Prostate gland (tissue), 2 donors: ENCODE data around the gene ZP2. TPM values are rescaled to one million over a fixed set of nuclear protein-coding genes. Genes with fewer than 3 reads are reported as not detected.
"Not testable (repeated sequence)": the region's sequence is repeated elsewhere in the genome, so short reads cannot be mapped to it uniquely, and the experiment has no call there.

ENCODE experiments used
- DNase-seq: peaks from one replicate; pipeline ENCODE4 v3.0.0-alpha.2; 2019; ENCODE audit warnings: low spot score
- H3K27ac ChIP-seq, 2 donors: fragments of 200-600 bp; sonication (generic); 2 replicates each; pipeline ENCODE4 v1.5.1; 2017 to 2019
- H3K27me3 ChIP-seq: fragments of 200-600 bp; sonication (generic); replicated peaks from 2 replicates; pipeline ENCODE4 v1.5.1; 2019; ENCODE audit not compliant: insufficient read depth
- H3K36me3 ChIP-seq, 2 donors: fragments of 200-600 bp; sonication (generic); 1 replicate in 1 of 2; 2 replicates in 1 of 2; pipeline versions ENCODE4 v1.5.1 to v1.8.1; 2017 to 2019
- H3K4me1 ChIP-seq: fragments of 200-600 bp; sonication (generic); replicated peaks from 2 replicates; pipeline ENCODE4 v1.5.1; 2019
- H3K4me3 ChIP-seq, 2 donors: fragments of 200-600 bp; sonication (generic); 2 replicates each; pipeline ENCODE4 v1.5.1; 2017 to 2019
- H3K9me3 ChIP-seq: fragments of 200-600 bp; sonication (generic); 2 replicates; pipeline ENCODE4 v1.5.1; 2017
- POLR2A ChIP-seq: fragments of 450-650 bp; IDR thresholded peaks from one replicate; pipeline ENCODE4 v1.6.1; 2016; ENCODE audit warnings: antibody characterized with exemption, mild to moderate bottlenecking
- POLR2AphosphoS5 ChIP-seq: sonication (generic); formaldehyde crosslinking; IDR thresholded peaks from one replicate; pipeline ENCODE4 v1.6.1; 2017; ENCODE audit warnings: antibody characterized with exemption
- WGBS: methylation state at CpG from one replicate; pipeline ENCODE4 v1.1.5; 2018; 5-methylcytosine and 5-hydroxymethylcytosine counted together
- intact Hi-C: fragments of 100-400 bp; cut with DNase I; formaldehyde crosslinking; loops from one replicate; pipeline ENCODE4 v1.14.2; 2022
- total RNA-seq, 2 donors: library from RNA; depleted of rRNA; stranded (reverse); fragments of >200 nt; gene quantifications; one replicate each; pipeline ENCODE4 v1.1.0, GENCODE V29; 2016
- TF ChIP-seq, protein P1 (sequence below), 4 experiments: fragments of 200-600 bp in 2 of 4; fragments of 450-650 bp in 2 of 4; sonication (generic) in 2 of 4; IDR thresholded peaks; 1 replicate in 3 of 4; 2 replicates in 1 of 4; pipeline ENCODE4 v1.5.1; 2016 to 2019; ENCODE audit warnings: antibody characterized with exemption in 4 of 4, mild to moderate bottlenecking in 2 of 4, moderate library complexity in 2 of 4

The ZP2 gene
- total RNA-seq, 2 donors from 2014 or later: not detected

DNA sequence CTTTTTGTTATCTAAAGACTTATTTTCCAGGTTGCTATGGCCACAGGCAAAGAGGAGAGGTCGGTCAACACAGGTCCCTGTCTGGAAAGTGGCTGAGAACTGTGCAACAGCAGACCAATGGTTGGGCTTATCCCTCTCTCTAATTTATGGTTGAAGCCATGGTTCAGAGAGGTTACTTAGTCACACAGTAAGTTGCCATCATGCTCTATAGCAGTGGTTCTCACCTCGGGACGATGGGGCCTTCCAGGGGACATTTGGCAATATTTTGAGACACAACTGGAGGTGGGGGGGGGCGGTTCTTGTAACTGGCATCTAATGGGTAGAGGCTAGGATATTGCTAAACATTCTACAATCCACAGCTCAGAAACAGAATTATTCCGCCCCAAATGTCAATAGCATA lies 53.7 kb downstream of the ZP2 start:
- intact Hi-C loops: loop anchor here (2.0 to 10.0 kb wide), 3 partner anchors 143 to 407 kb away; no protein-coding TSS in a partner anchor
- 66% methylated on average over 5 of the region's 5 CpGs for WGBS

DNA sequence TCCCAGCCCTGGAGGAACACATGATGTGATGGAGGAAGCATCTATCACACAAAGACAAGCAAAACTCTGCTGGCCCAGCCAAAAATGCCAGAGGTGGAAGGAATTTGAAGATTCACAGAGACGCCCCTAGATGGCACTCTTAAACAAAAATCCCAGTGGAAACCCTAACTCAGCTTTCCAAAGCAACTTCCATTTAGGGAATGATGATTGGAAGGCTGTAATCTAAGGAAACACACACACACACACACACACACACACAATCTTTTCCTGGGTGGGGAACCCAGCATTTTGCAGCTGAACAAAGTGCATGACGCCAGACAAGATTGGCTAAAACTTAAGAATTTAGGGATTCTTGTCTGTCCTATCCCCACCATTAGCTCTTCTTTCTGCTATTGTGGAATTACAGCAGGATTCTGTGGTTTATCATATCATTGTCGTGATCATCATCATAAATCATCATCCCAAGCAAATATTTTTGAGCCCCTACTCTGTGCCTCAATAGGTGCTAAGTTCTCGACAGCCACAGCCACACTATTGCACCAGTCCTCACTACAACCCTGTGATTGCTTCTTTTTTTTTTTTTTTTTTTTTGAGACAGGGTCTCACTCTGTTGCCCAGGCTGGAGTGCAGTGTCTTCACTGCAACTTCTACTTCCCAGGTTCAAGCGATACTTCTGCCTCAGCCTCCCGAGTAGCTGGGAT lies 54.5 kb downstream of the ZP2 start:
- peak; percentile 35 for DNase-seq
- peaks cover 5% of the 10 kb centered on the region for H3K4me1 ChIP-seq
- no peaks in the 10 kb centered on the region for H3K9me3 ChIP-seq
- no peaks in the 10 kb centered on the region for H3K27me3 ChIP-seq
- WGBS: 51% methylated on average over 6 of the region's 6 CpGs
- H3K27ac ChIP-seq: no peak overlapping the region
- no peak for TF ChIP-seq POLR2A
- TF ChIP-seq, protein P1, sequence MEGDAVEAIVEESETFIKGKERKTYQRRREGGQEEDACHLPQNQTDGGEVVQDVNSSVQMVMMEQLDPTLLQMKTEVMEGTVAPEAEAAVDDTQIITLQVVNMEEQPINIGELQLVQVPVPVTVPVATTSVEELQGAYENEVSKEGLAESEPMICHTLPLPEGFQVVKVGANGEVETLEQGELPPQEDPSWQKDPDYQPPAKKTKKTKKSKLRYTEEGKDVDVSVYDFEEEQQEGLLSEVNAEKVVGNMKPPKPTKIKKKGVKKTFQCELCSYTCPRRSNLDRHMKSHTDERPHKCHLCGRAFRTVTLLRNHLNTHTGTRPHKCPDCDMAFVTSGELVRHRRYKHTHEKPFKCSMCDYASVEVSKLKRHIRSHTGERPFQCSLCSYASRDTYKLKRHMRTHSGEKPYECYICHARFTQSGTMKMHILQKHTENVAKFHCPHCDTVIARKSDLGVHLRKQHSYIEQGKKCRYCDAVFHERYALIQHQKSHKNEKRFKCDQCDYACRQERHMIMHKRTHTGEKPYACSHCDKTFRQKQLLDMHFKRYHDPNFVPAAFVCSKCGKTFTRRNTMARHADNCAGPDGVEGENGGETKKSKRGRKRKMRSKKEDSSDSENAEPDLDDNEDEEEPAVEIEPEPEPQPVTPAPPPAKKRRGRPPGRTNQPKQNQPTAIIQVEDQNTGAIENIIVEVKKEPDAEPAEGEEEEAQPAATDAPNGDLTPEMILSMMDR (IDR thresholded peaks at IDR 0.05): peak in 3 of 4 experiments; percentile 40 to 69 (median 56)
- peak; percentile 50 for TF ChIP-seq POLR2AphosphoS5
- H3K36me3 ChIP-seq: no peaks in the 10 kb centered on the region
- H3K4me3 ChIP-seq: no peak overlapping the region
- intact Hi-C loops: loop anchor here (5.0 to 10.0 kb wide), 2 partner anchors 305 to 408 kb away; no protein-coding TSS in a partner anchor

More for the DNA sequence above, 53.7 kb downstream of the ZP2 start:
- Histone ChIP-seq H3K27ac (peak overlapping the region; percentile 84 to 88), H3K27me3 (no peaks in the 10 kb centered on the region), H3K4me3 (no peak overlapping the region), H3K36me3 (no peaks in the 10 kb centered on the region), H3K4me1 (peaks cover 5% of the 10 kb centered on the region), H3K9me3 (no peaks in the 10 kb centered on the region)
- TF ChIP-seq, protein P1 (IDR thresholded peaks at IDR 0.05): no peak
- TF ChIP-seq POLR2A (no peak), POLR2AphosphoS5 (no peak)
- DNase-seq: no peak

DNA sequence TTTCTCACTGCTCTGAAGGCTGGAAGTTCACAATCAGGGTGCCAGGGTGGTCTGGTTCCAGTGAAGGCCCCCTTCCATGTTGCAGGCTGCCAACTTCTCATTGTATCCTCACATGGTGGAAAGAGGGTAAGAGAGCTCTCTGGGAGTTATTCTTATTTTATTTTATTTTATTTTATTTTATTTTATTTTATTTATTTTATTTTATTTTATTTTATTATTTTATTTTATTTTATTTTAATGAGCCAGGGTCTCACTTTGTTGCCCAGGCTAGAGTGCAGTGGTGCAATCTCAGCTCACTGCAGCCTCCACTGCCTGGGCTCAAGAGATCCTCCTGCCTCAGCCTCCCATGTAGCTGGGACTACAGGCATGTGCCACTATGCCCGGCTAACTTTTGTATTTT lies 55.4 kb downstream of the ZP2 start:
- H3K36me3 ChIP-seq, H3K27me3 ChIP-seq, H3K4me3 ChIP-seq, H3K9me3 ChIP-seq, H3K27ac ChIP-seq, DNase-seq, H3K4me1 ChIP-seq: not testable (repeated sequence)
- intact Hi-C loops: loop anchor here (5.0 to 10.0 kb wide), 2 partner anchors 304 to 409 kb away; no protein-coding TSS in a partner anchor
- 100% methylated on average over 1 of the region's 1 CpG for WGBS

DNA sequence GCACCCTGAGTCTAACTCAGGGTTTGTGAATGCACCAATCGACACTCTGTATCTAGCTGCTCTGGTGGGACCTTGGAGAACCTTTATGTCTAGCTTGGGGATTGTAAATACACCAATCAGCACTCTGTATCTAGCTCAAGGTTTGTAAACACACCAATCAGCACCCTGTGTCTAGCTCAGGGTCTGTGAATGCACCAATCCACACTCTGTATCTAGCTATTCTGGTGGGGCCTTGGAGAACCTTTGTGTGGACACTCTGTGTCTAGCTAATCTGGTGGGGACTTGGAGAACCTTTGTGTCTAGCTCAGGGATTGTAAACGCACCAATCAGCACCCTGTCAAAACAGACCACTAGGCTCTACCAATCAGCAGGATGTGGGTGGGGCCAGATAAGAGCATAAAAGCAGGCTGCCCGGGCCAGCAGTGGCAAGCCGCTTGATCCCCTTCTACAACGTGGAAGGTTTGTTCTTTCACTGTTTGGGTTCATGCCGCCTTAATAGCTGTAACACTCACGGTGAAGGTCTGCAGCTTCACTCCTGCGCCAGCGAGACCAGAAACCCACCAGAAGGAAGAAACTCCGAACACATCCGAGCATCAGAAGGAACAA lies 58.1 kb downstream of the ZP2 start:
- WGBS: 89% methylated on average over 11 of the region's 11 CpGs
- H3K36me3 ChIP-seq, DNase-seq, H3K27me3 ChIP-seq, H3K9me3 ChIP-seq, H3K27ac ChIP-seq, H3K4me1 ChIP-seq, H3K4me3 ChIP-seq: not testable (repeated sequence)
- intact Hi-C loops: loop anchor here (10.0 kb wide), 1 partner anchor 412 kb away; no protein-coding TSS in a partner anchor

DNA sequence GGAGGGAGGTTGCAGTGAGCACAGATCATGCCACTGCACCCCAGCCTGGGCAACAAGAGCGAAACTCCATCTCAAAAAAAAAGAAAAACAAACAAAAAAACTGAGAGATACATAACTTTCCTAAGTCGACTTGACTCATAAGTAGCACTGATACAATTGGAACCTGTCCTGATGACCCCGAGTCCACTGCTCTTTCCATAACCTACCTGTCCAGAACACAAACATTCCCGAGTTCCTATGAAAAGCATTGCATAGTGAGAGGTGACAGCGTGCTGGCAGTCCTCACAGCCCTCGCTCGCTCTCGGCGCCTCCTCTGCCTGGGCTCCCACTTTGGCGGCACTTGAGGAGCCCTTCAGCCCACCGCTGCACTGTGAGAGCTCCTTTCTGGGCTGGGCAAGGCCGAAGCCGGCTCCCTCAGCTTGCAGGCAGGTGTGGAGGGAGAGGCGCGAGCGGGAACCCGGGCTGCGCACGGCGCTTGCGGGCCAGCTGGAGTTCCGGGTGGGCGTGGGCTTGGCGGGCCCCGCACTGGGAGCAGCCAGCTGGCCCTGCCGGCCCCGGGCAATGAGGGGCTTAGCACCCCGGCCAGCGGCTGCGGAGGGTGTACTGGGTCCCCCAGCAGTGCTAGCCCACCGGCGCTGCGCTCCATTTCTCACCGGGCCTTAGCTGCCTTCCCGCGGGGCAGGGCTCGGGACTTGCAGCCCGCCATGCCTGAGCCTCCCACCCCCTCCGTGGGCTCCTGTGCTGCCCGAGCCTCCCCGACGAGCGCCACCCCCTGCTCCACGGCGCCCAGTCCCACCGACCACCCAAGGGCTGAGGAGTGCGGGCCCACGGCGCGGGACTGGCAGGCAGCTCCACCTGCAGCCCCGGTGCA lies 59.0 kb downstream of the ZP2 start:
- not testable (repeated sequence) for H3K27ac ChIP-seq, H3K9me3 ChIP-seq, H3K4me1 ChIP-seq, DNase-seq, H3K4me3 ChIP-seq, H3K27me3 ChIP-seq, H3K36me3 ChIP-seq
- 91% methylated on average over 40 of the region's 51 CpGs for WGBS
- intact Hi-C loops: loop anchor here (10.0 kb wide), 1 partner anchor 412 kb away; no protein-coding TSS in a partner anchor

DNA sequence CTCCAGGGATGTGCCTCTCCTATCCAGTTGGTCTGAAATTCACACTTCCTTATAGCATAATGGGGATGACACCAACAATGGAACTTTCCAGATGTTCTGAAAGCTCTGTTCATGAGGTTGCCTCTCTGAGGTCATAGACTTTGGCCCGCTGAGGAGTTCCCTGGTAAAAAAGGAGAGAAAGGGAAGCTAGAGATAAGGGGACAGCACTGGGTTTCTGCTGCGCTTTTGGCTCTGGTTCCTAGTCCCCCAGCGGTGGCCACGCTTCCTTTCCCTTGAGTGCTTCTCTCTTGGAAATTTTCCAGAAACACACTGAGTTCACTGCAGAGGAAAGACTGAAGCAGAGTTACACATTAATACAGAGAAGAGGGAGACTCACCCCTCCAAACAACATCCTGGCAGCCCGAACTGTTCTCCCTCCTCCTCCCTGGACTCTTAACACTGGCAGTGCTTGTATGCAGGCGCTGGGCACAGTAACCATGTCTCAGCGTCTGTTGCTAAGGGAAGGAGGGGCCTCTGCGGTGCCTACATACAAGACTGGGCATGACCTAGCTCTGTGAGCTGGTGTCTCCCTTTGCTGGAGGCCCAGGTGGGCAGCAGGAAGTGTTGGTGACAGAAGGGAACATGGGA lies 60.9 kb downstream of the ZP2 start, which contains the start of gene DNAH3:
DNAH3 (minus strand) TSS at position 472 of the 627 bp plus-strand sequence. CDS start 527 bp downstream, outside the sequence.
- TF ChIP-seq POLR2AphosphoS5 (peak; percentile 74), POLR2A (no peak)
- TF ChIP-seq, protein P1 (IDR thresholded peaks at IDR 0.05): no peak
- Histone ChIP-seq H3K36me3 (no peaks in the 10 kb centered on the region), H3K27ac (no peak within 1 kb of the TSS), H3K4me3 (no peak within 1 kb of the TSS), H3K27me3 (no peaks in the 10 kb centered on the region), H3K4me1 (no peaks in the 10 kb centered on the region), H3K9me3 (no peaks in the 10 kb centered on the region)
- WGBS: 9% methylated on average over 8 of the region's 8 CpGs
- intact Hi-C loops: loop anchor here (10.0 kb wide), 1 partner anchor 414 kb away; no protein-coding TSS in a partner anchor
- DNase-seq: peak; percentile 74
